ENCODE measurements around the gene MBP. TPM values are rescaled to one million over a fixed set of nuclear protein-coding genes. Genes with fewer than 3 reads are reported as not detected.

The MBP gene
- total and polyA plus RNA-seq, 2 donors (not counting 3 experiments of a cell fraction or from before 2014, with no cell fraction given) = 1.7 to 2.3 TPM

DNA sequence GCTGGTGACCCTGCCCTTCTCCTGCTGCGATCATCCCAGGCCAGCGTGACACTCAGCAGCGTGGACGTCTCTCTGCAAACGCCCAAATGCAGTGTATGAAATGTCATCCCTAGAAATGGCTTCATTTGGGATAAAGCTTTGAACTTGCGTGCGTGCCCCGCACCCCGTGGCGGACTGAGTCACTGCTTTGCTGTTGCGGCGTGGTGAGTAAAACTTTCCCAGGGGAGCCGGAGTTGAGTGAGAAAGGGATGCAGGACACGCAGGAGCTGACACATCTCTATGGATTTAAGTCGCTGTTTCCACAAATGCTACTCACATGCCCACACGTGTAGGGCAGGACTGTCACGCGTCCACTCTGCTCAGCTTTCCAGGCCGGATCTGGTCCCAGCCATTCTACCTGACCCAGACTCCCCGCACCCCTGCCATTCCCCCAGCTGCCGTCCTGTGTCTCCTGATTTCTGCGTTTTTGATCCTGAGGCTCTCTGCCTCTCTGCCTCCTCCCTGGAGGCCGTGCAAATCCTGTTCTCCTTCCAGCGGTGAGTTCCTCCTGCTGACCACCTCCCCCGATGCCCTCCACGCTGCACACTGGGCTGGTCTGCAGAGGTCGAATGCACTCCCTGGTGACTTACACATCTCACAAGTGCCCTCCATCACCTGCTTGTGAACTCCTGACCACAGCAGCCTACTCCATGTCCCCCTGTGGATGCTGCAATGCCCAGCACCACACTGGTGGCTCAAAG, 88.9 kb downstream of the MBP start:
- H2AFZ ChIP-seq (ENCODE audit: low read depth, low read length) = no peak overlapping the region
- ChIA-PET CTCF (interaction anchor here (2.1 kb wide), 1 partner anchor 11 kb away, joined by 7 read pairs; no protein-coding TSS in a partner anchor), POLR2A (no interaction called here)
- no peak overlapping the region for H3K9ac ChIP-seq (replicated peaks; ENCODE audit: extremely low read depth, insufficient read depth, low read length)
- no peaks in the 10 kb centered on the region for H3K4me1 ChIP-seq (ENCODE audit: control insufficient read depth, extremely low read depth, insufficient read depth, low read length)
- no peak overlapping the region for H3K4me3 ChIP-seq (replicated peaks in 1 of 3; ENCODE audit: insufficient read depth in 1 of 3, low read depth in 1 of 3, low read length in 3 of 3)
- H3K9me3 ChIP-seq (replicated peaks; ENCODE audit: control insufficient read depth, insufficient read depth, low read length) = no peaks in the 10 kb centered on the region
- no peak for FAIRE-seq
- H3K36me3 ChIP-seq (ENCODE audit: control insufficient read depth in 2 of 2, extremely low read depth in 1 of 2, insufficient read depth in 2 of 2, low read length in 2 of 2) = no peaks in the 10 kb centered on the region
- dilution Hi-C loops (cut with MboI; ENCODE audit: extremely low pct_ligation_motif_present, low sequenced_read_pairs) = no loop called here
- no peaks in the 10 kb centered on the region for H4K20me1 ChIP-seq (replicated peaks; ENCODE audit: control insufficient read depth, extremely low read depth, insufficient read depth, low read length)
- no peak for DNase-seq (ENCODE audit: low read depth, low spot score)
- BruUV-seq (replicated peaks) = no TSS peak
- intact Hi-C loops (cut with micrococcal nuclease) = no loop called here
- H3K79me2 ChIP-seq (ENCODE audit: control insufficient read depth, insufficient read depth, low read length) = no peaks in the 10 kb centered on the region
- no peaks in the 10 kb centered on the region for H3K9me1 ChIP-seq (replicated peaks; ENCODE audit: control insufficient read depth, extremely low read depth, insufficient read depth, low read length)
- H3K27me3 ChIP-seq (ENCODE audit: control insufficient read depth in 2 of 2, insufficient read depth in 2 of 2, low read length in 2 of 2) = peaks cover 0 to 3% of the 10 kb centered on the region in 2 experiments
- no peak overlapping the region for H3K4me2 ChIP-seq (ENCODE audit: insufficient read depth, low read length)
- TF ChIP-seq, protein P1, sequence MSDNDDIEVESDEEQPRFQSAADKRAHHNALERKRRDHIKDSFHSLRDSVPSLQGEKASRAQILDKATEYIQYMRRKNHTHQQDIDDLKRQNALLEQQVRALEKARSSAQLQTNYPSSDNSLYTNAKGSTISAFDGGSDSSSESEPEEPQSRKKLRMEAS (IDR thresholded peaks at IDR 0.05; ENCODE audit: insufficient read depth, insufficient read length) = no peak
- no peak for TF ChIP-seq GATA2 (IDR thresholded peaks at IDR 0.05; ENCODE audit: insufficient read depth, insufficient read length, low read depth, low read length)
- TF ChIP-seq MYC (IDR thresholded peaks at IDR 0.05; ENCODE audit: low read depth, low read length) = no peak
- TF ChIP-seq FOS (IDR thresholded peaks at IDR 0.05; ENCODE audit: borderline replicate concordance, insufficient read depth, low read length) = no peak
- TF ChIP-seq POLR2AphosphoS5 (IDR thresholded peaks at IDR 0.05; ENCODE audit: insufficient read depth, low read depth, low read length) = no peak
- no peak for TF ChIP-seq POLR2A (IDR thresholded peaks at IDR 0.05; ENCODE audit: low read depth, low read length)
- no peak for TF ChIP-seq EZH2 (IDR thresholded peaks at IDR 0.05; ENCODE audit: borderline replicate concordance, low read depth, low read length, severe bottlenecking)
- TF ChIP-seq, protein P2, sequence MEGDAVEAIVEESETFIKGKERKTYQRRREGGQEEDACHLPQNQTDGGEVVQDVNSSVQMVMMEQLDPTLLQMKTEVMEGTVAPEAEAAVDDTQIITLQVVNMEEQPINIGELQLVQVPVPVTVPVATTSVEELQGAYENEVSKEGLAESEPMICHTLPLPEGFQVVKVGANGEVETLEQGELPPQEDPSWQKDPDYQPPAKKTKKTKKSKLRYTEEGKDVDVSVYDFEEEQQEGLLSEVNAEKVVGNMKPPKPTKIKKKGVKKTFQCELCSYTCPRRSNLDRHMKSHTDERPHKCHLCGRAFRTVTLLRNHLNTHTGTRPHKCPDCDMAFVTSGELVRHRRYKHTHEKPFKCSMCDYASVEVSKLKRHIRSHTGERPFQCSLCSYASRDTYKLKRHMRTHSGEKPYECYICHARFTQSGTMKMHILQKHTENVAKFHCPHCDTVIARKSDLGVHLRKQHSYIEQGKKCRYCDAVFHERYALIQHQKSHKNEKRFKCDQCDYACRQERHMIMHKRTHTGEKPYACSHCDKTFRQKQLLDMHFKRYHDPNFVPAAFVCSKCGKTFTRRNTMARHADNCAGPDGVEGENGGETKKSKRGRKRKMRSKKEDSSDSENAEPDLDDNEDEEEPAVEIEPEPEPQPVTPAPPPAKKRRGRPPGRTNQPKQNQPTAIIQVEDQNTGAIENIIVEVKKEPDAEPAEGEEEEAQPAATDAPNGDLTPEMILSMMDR (IDR thresholded peaks at IDR 0.05; ENCODE audit: extremely low read depth in 1 of 2, insufficient read depth in 1 of 2, low read depth in 1 of 2, low read length in 2 of 2) = no peak
- TF ChIP-seq JUN (IDR thresholded peaks at IDR 0.05; ENCODE audit: borderline replicate concordance, insufficient read depth, insufficient read length, low read depth) = no peak
- no peak overlapping the region for H3K27ac ChIP-seq (ENCODE audit: insufficient read depth, low read depth, low read length)

Measured in endothelial cell of umbilical vein (primary cell).